ENCODE results near the gene PMS1. TPM values are rescaled to one million over a fixed set of nuclear protein-coding genes. Genes with fewer than 3 reads are reported as not detected.

PMS1 gene
- polyA plus RNA-seq, 1 donor (not counting 4 experiments of a cell fraction or from before 2014, with no cell fraction given), result 14.8 TPM

- Histone ChIP-seq H3K4me3 (ENCODE audit: control insufficient read depth in 2 of 3, extremely low read depth in 1 of 3, insufficient read depth in 2 of 3, low read depth in 1 of 3, low read length in 3 of 3) (no peak overlapping the region), H3K27me3 (ENCODE audit: control insufficient read depth, extremely low read depth, insufficient read depth, low read length) (no peaks in the 10 kb centered on the region), H3K4me2 (ENCODE audit: control insufficient read depth, extremely low read depth, insufficient read depth, low read depth, low read length) (no peak overlapping the region), H3K9ac (ENCODE audit: control insufficient read depth, extremely low read depth, insufficient read depth, low read length) (no peak overlapping the region), H3K79me2 (ENCODE audit: control insufficient read depth, insufficient read depth, low read length) (peaks cover 4% of the 10 kb centered on the region), H3K9me1 (ENCODE audit: control insufficient read depth, extremely low read depth, insufficient read depth, low read length) (no peaks in the 10 kb centered on the region), H3K27ac (ENCODE audit: control insufficient read depth, insufficient read depth, low read length) (no peak overlapping the region), H4K20me1 (ENCODE audit: control insufficient read depth, extremely low read depth, insufficient read depth, low read length) (peaks cover 3% of the 10 kb centered on the region), H3K36me3 (ENCODE audit: control insufficient read depth in 2 of 2, extremely low read depth in 1 of 2, insufficient read depth in 2 of 2, low read length in 2 of 2) (peaks cover 5 to 14% of the 10 kb centered on the region in 2 experiments), H2AFZ (ENCODE audit: control insufficient read depth, low read length) (no peak overlapping the region), H3K4me1 (ENCODE audit: control insufficient read depth, extremely low read depth, insufficient read depth, low read length) (peaks cover 21% of the 10 kb centered on the region), H3K9me3 (ENCODE audit: control insufficient read depth, low read depth, low read length) (no peaks in the 10 kb centered on the region)
- TF ChIP-seq CTCF (optimal IDR thresholded peaks at IDR 0.05 in 1 of 3, IDR thresholded peaks at IDR 0.05 in 1 of 3, conservative IDR thresholded peaks at IDR 0.05 in 1 of 3; ENCODE audit: extremely low read depth in 1 of 3, insufficient read depth in 2 of 3, low read length in 3 of 3) (no peak), EZH2 (IDR thresholded peaks at IDR 0.05; ENCODE audit: low read length) (no peak)
- DNase-seq (ENCODE audit: low read depth, low spot score) (no peak), FAIRE-seq (no peak)
- dilution Hi-C loops (cut with MboI; ENCODE audit: extremely low pct_ligation_motif_present, low sequenced_read_pairs), result no loop called here
Measured at GRCh38 chr2:189797902-189798301, 13.7 kb downstream of the PMS1 start.

GRCh38 chr2:189798312-189799029 is 14.2 kb downstream of the PMS1 start:
- no peak overlapping the region for H3K27ac ChIP-seq (ENCODE audit: control insufficient read depth, insufficient read depth, low read length)
- no peak overlapping the region for H2AFZ ChIP-seq (ENCODE audit: control insufficient read depth, low read length)
- no peak overlapping the region for H3K4me3 ChIP-seq (ENCODE audit: control insufficient read depth in 2 of 3, extremely low read depth in 1 of 3, insufficient read depth in 2 of 3, low read depth in 1 of 3, low read length in 3 of 3)
- H3K79me2 ChIP-seq (ENCODE audit: control insufficient read depth, insufficient read depth, low read length), result peaks cover 4% of the 10 kb centered on the region
- H3K4me2 ChIP-seq (ENCODE audit: control insufficient read depth, extremely low read depth, insufficient read depth, low read depth, low read length), result no peak overlapping the region
- H3K4me1 ChIP-seq (ENCODE audit: control insufficient read depth, extremely low read depth, insufficient read depth, low read length), result peaks cover 21% of the 10 kb centered on the region
- no peaks in the 10 kb centered on the region for H3K27me3 ChIP-seq (ENCODE audit: control insufficient read depth, extremely low read depth, insufficient read depth, low read length)
- H3K9me3 ChIP-seq (ENCODE audit: control insufficient read depth, low read depth, low read length), result no peaks in the 10 kb centered on the region
- H3K9me1 ChIP-seq (ENCODE audit: control insufficient read depth, extremely low read depth, insufficient read depth, low read length), result no peaks in the 10 kb centered on the region
- dilution Hi-C loops (cut with MboI; ENCODE audit: extremely low pct_ligation_motif_present, low sequenced_read_pairs), result no loop called here
- no peak overlapping the region for H3K9ac ChIP-seq (ENCODE audit: control insufficient read depth, extremely low read depth, insufficient read depth, low read length)
- peaks cover 3 to 16% of the 10 kb centered on the region in 2 experiments for H3K36me3 ChIP-seq (ENCODE audit: control insufficient read depth in 2 of 2, extremely low read depth in 1 of 2, insufficient read depth in 2 of 2, low read length in 2 of 2)
- no peak for TF ChIP-seq EZH2 (IDR thresholded peaks at IDR 0.05; ENCODE audit: low read length)
- peak in 1 of 3 experiments; percentile 54 for TF ChIP-seq CTCF (optimal IDR thresholded peaks at IDR 0.05 in 1 of 3, IDR thresholded peaks at IDR 0.05 in 1 of 3, conservative IDR thresholded peaks at IDR 0.05 in 1 of 3; ENCODE audit: extremely low read depth in 1 of 3, insufficient read depth in 2 of 3, low read length in 3 of 3)
- DNase-seq (ENCODE audit: low read depth, low spot score) (no peak), FAIRE-seq (no peak)
- peaks cover 3% of the 10 kb centered on the region for H4K20me1 ChIP-seq (ENCODE audit: control insufficient read depth, extremely low read depth, insufficient read depth, low read length)

Measured in keratinocyte (primary cell).